Measurements from ENCODE around the gene DMBX1. TPM values are rescaled to one million over a fixed set of nuclear protein-coding genes. Genes with fewer than 3 reads are reported as not detected.

Gene DMBX1
- total and polyA plus RNA-seq, 2 of the 4 experiments (the other 2 are of a cell fraction), result not detected

DNA sequence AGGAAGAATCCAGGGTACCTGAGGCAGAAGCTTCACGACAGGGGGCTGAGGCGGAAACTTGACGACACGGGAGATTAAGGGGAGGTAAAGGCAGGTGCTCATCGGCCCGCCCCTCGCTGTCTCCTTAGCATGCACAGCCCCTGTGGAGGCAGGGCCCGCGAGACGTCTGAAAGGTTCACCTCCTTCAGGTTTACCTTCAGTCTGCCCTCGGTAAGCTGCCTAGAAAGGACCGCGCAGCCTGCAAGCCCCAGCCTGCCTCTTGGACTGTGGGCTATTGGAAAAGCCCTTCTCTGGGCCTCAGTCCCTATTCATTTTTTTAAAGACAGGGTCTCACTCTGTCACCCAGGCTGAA, 33.3 kb downstream of the DMBX1 start:
- Histone ChIP-seq H3K4me2 (ENCODE audit: low read depth, low read length) (no peak overlapping the region; the same call in 1 of the 2 replicates), H4K91ac (ENCODE audit: insufficient read depth, low read depth, low read length) (no peak overlapping the region), H2BK5ac (ENCODE audit: low read depth, low read length, poor library complexity, severe bottlenecking) (no peak overlapping the region), H3K56ac (ENCODE audit: extremely low read depth, insufficient read depth, low read length) (no peak overlapping the region), H3K4me1 (ENCODE audit: control insufficient read depth, insufficient read depth, low read length) (peaks cover 16% of the 10 kb centered on the region), H4K20me1 (ENCODE audit: insufficient read depth, low read length) (0 out of 2 replicates have a peak, but pooled peaks cover 3% of the 10 kb centered on the region), H3K27ac (ENCODE audit: insufficient read depth, low read length) (no peak overlapping the region), H3K14ac (replicated peaks; ENCODE audit: low read depth, low read length) (no peak overlapping the region), H3K36me3 (ENCODE audit: control insufficient read depth, insufficient read depth, low read length) (no peaks in the 10 kb centered on the region), H3K9ac (ENCODE audit: low read depth, low read length) (no peak overlapping the region), H3K4ac (ENCODE audit: low read depth, low read length) (no peak overlapping the region), H3K4me3 (ENCODE audit: insufficient read depth, low read depth, low read length) (no peak overlapping the region), H2AK9ac (replicated peaks; ENCODE audit: low read depth, low read length, poor library complexity) (no peak overlapping the region), H2AFZ (replicated peaks; ENCODE audit: low read length, poor library complexity) (no peak overlapping the region), H3K79me1 (ENCODE audit: low read depth in 1 of 2, low read length in 2 of 2) (no peaks in the 10 kb centered on the region), H3K27me3 (ENCODE audit: control insufficient read depth, insufficient read depth, low read length) (peaks cover 31% of the 10 kb centered on the region), H2BK20ac (ENCODE audit: low read depth, low read length) (no peak overlapping the region), H4K5ac (ENCODE audit: low read depth, low read length) (no peak overlapping the region), H3K9me1 (ENCODE audit: insufficient read depth, low read length) (peaks cover 3% of the 10 kb centered on the region), H3K9me3 (ENCODE audit: control insufficient read depth, insufficient read depth, low read length) (no peaks in the 10 kb centered on the region), H3K18ac (ENCODE audit: low read depth, low read length) (no peak overlapping the region), H2AK5ac (ENCODE audit: low read depth, low read length) (no peak overlapping the region), H3K23ac (ENCODE audit: low read depth, low read length) (no peak overlapping the region), H4K8ac (ENCODE audit: low read depth in 2 of 2, low read length in 2 of 2) (no peak overlapping the region), H2BK120ac (ENCODE audit: low read depth, low read length) (no peak overlapping the region), H2BK15ac (ENCODE audit: low read depth, low read length) (no peak overlapping the region)
- in situ Hi-C loops (cut with MboI; ENCODE audit: low sequenced_read_pairs) (no loop called here), dilution Hi-C loops (cut with HindIII; ENCODE audit: low sequenced_read_pairs, unreplicated experiment) (no loop called here), intact Hi-C loops (cut with micrococcal nuclease) (no loop called here)
- DNase-seq (no peak), ATAC-seq (ENCODE audit: low read depth) (no peak)
- 59% methylated on average over 7 of the region's 13 CpGs; no CpG with 5 or more reads in 1 of the 2 experiments for WGBS, 2 experiments (ENCODE audit: extremely low coverage in 2 of 2, insufficient read length in 1 of 2)
- CTCF ChIA-PET, result interaction anchor here (1.3 kb wide), 1 partner anchor 45 kb away, joined by 3 read pairs; no protein-coding TSS in a partner anchor
- TF ChIP-seq BHLHE40 (IDR thresholded peaks at IDR 0.05; ENCODE audit: low read depth, low read length) (no peak), CHD1 (IDR thresholded peaks at IDR 0.05; ENCODE audit: low read depth, low read length) (no peak), POLR2A (IDR thresholded peaks at IDR 0.05; ENCODE audit: low read depth, low read length) (no peak)
- POLR2A ChIA-PET (ENCODE audit: unreplicated experiment), result no interaction called here
- BruUV-seq (replicated peaks), result no TSS peak
